HL-60 (cell line): Measurements from ENCODE around the gene ELP2.

Source experiments
- DNase-seq, 2 experiments: peaks; one replicate each; pipeline ENCODE4 v3.0.0-alpha.2; 2010 to 2020; ENCODE audit warnings: low read depth in 1 of 2, low spot score in 1 of 2
- H3K27ac ChIP-seq: fragments of 250-450 bp; sonication (Bioruptor Pico); replicated peaks from 2 replicates; pipeline ENCODE4 v1.5.1; 2020; ENCODE audit warnings: mild to moderate bottlenecking, moderate library complexity
- H3K27me3 ChIP-seq: fragments of 250-450 bp; sonication (Bioruptor Pico); 2 replicates; pipeline ENCODE4 v1.5.1; 2021; ENCODE audit warnings: mild to moderate bottlenecking, moderate library complexity; ENCODE audit not compliant: insufficient read depth, poor library complexity, severe bottlenecking
- H3K4me3 ChIP-seq: replicated peaks from 2 replicates; pipeline ENCODE4 v1.5.1; 2011; ENCODE audit warnings: mild to moderate bottlenecking, control low read depth, low read length; ENCODE audit not compliant: insufficient read depth
- CTCF ChIP-seq: IDR thresholded peaks from one replicate; pipeline ENCODE4 v1.5.1; 2011; ENCODE audit warnings: low read length, control low read depth, inconsistent platforms; ENCODE audit not compliant: insufficient read depth
- GABPA ChIP-seq: IDR thresholded peaks from 2 replicates; pipeline ENCODE4 v1.6.1; 2012; ENCODE audit warnings: low read depth
- POLR2AphosphoS5 ChIP-seq: IDR thresholded peaks from 2 replicates; pipeline ENCODE4 v1.6.1; 2012; ENCODE audit warnings: low read depth
- SPI1 ChIP-seq: IDR thresholded peaks from 2 replicates; pipeline ENCODE4 v1.6.1; 2012; ENCODE audit warnings: low read depth, mild to moderate bottlenecking, borderline replicate concordance
- TF ChIP-seq, protein P1 (sequence below): IDR thresholded peaks from 2 replicates; pipeline ENCODE4 v1.6.1; 2012; ENCODE audit warnings: low read depth; ENCODE audit not compliant: insufficient replicate concordance

ELP2 gene

GRCh38 chr18:36194600-36195315 lies 65.1 kb downstream of the ELP2 start:
- TF ChIP-seq, protein P1, sequence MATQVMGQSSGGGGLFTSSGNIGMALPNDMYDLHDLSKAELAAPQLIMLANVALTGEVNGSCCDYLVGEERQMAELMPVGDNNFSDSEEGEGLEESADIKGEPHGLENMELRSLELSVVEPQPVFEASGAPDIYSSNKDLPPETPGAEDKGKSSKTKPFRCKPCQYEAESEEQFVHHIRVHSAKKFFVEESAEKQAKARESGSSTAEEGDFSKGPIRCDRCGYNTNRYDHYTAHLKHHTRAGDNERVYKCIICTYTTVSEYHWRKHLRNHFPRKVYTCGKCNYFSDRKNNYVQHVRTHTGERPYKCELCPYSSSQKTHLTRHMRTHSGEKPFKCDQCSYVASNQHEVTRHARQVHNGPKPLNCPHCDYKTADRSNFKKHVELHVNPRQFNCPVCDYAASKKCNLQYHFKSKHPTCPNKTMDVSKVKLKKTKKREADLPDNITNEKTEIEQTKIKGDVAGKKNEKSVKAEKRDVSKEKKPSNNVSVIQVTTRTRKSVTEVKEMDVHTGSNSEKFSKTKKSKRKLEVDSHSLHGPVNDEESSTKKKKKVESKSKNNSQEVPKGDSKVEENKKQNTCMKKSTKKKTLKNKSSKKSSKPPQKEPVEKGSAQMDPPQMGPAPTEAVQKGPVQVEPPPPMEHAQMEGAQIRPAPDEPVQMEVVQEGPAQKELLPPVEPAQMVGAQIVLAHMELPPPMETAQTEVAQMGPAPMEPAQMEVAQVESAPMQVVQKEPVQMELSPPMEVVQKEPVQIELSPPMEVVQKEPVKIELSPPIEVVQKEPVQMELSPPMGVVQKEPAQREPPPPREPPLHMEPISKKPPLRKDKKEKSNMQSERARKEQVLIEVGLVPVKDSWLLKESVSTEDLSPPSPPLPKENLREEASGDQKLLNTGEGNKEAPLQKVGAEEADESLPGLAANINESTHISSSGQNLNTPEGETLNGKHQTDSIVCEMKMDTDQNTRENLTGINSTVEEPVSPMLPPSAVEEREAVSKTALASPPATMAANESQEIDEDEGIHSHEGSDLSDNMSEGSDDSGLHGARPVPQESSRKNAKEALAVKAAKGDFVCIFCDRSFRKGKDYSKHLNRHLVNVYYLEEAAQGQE, result no peak
- TF ChIP-seq CTCF, result no peak
- no peak for TF ChIP-seq SPI1
- TF ChIP-seq GABPA, result no peak
- no peak for TF ChIP-seq POLR2AphosphoS5
- H3K4me3 ChIP-seq, result no peak overlapping the region

GRCh38 chr18:36195427-36196122 lies 65.9 kb downstream of the ELP2 start:
- DNase-seq, result no peak
- H3K27ac ChIP-seq, result no peak overlapping the region
- H3K4me3 ChIP-seq, result no peak overlapping the region
- peaks cover 10% of the 10 kb centered on the region for H3K27me3 ChIP-seq
- TF ChIP-seq CTCF, result no peak
- TF ChIP-seq, protein P1, result no peak
- TF ChIP-seq GABPA, result no peak
- no peak for TF ChIP-seq POLR2AphosphoS5
- no peak for TF ChIP-seq SPI1

More at GRCh38 chr18:36194600-36195315, 65.1 kb downstream of the ELP2 start:
- no peak for DNase-seq
- peaks cover 15% of the 10 kb centered on the region for H3K27me3 ChIP-seq
- H3K27ac ChIP-seq, result no peak overlapping the region

DNA sequence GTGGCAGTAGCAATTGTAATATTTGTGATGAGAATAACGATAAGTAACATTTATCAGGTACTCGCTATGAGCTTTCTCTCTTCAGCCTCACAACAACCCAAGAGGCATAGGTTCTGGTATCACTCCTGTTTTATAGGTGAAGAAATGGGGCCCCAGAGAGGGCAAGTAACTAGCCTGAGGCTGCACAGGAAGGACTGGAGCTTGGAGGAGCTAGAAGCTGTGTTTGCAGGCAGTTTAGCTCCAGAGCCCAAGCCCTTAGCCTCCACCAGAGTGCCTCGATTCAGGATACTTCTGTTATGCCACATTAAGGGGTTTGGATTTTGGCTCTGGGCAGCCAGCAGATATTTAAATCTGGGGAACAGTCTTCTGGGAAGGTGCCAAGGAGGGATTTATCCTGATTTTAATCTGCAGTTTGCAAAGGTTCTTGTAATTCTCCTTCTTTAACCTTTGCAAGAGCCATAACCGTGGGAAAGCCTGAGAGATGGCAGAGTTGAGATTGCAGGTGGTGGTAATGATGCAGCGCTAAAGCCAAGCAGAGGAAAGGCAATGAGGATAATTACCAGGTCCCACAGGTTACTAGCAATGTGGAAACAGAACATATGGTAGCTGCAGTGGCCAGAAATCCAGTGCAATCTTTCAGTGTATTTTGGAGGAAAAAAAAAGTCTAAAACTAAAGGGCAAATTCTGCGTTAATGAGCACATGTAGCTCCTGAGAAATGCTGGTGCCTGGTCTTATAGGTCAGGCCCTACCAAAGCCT lies 66.7 kb downstream of the ELP2 start:
- DNase-seq, result no peak
- TF ChIP-seq, protein P1, result no peak
- TF ChIP-seq GABPA, result no peak
- no peak for TF ChIP-seq SPI1
- TF ChIP-seq CTCF, result no peak
- no peak for TF ChIP-seq POLR2AphosphoS5
- no peak overlapping the region for H3K27ac ChIP-seq
- no peak overlapping the region for H3K4me3 ChIP-seq
- H3K27me3 ChIP-seq, result peaks cover 10% of the 10 kb centered on the region
